ENCODE data around the gene HMGN3.
"Not testable (repeated sequence)": the region's sequence is repeated elsewhere in the genome, so short reads cannot be mapped to it uniquely, and the experiment has no call there.

HMGN3 gene

GRCh38 chr6:79256770-79257169 is 22.3 kb upstream of the HMGN3 start:
- H3K9me3 ChIP-seq (ENCODE audit: control insufficient read depth, insufficient read depth, low read length); H3K4me1 ChIP-seq (ENCODE audit: control insufficient read depth, insufficient read depth, low read length); DNase-seq (ENCODE audit: low read depth, low spot score); H3K36me3 ChIP-seq (ENCODE audit: control insufficient read depth, insufficient read depth, low read length); H3K27me3 ChIP-seq (ENCODE audit: control insufficient read depth, insufficient read depth, low read length); H3K4me3 ChIP-seq (ENCODE audit: low read length); H3K27ac ChIP-seq (ENCODE audit: low read length): not testable (repeated sequence)
- no CpG with 5 or more reads among the region's 10 CpGs for WGBS (ENCODE audit: insufficient coverage, insufficient read length)

- not testable (repeated sequence) for H3K4me1 ChIP-seq (ENCODE audit: control insufficient read depth, insufficient read depth, low read length)
- no CpG with 5 or more reads among the region's 3 CpGs for WGBS (ENCODE audit: insufficient coverage, insufficient read length)
Measured at GRCh38 chr6:79255086-79255485, 20.6 kb upstream of the HMGN3 start.

GRCh38 chr6:79250559-79250958 is 16.1 kb upstream of the HMGN3 start:
- no peaks in the 10 kb centered on the region; the same call in 1 of the 2 replicates for H3K9me3 ChIP-seq (ENCODE audit: control insufficient read depth, insufficient read depth, low read length)
- no CpG with 5 or more reads among the region's 2 CpGs for WGBS (ENCODE audit: insufficient coverage, insufficient read length)
- no peaks in the 10 kb centered on the region for H3K36me3 ChIP-seq (ENCODE audit: control insufficient read depth, insufficient read depth, low read length)
- no peak overlapping the region for H3K27ac ChIP-seq (ENCODE audit: low read length)
- H3K4me1 ChIP-seq (ENCODE audit: control insufficient read depth, insufficient read depth, low read length), result no peaks in the 10 kb centered on the region
- DNase-seq (ENCODE audit: low read depth, low spot score), result no peak
- H3K27me3 ChIP-seq (ENCODE audit: control insufficient read depth, insufficient read depth, low read length), result no peaks in the 10 kb centered on the region
- H3K4me3 ChIP-seq (ENCODE audit: low read length), result no peak overlapping the region

More at GRCh38 chr6:79255086-79255485, 20.6 kb upstream of the HMGN3 start:
- not testable (repeated sequence) for H3K27ac ChIP-seq (ENCODE audit: low read length); H3K4me3 ChIP-seq (ENCODE audit: low read length); H3K36me3 ChIP-seq (ENCODE audit: control insufficient read depth, insufficient read depth, low read length); DNase-seq (ENCODE audit: low read depth, low spot score); H3K9me3 ChIP-seq (ENCODE audit: control insufficient read depth, insufficient read depth, low read length); H3K27me3 ChIP-seq (ENCODE audit: control insufficient read depth, insufficient read depth, low read length)

- no peak for DNase-seq (ENCODE audit: low read depth, low spot score)
Measured at GRCh38 chr6:79250107-79250514, 15.6 kb upstream of the HMGN3 start.

GRCh38 chr6:79249136-79249535 is 14.7 kb upstream of the HMGN3 start:
- WGBS (ENCODE audit: insufficient coverage, insufficient read length), result no CpG with 5 or more reads among the region's 2 CpGs
- Histone ChIP-seq H3K36me3 (ENCODE audit: control insufficient read depth, insufficient read depth, low read length) (no peaks in the 10 kb centered on the region), H3K27ac (ENCODE audit: low read length) (no peak overlapping the region), H3K4me1 (ENCODE audit: control insufficient read depth, insufficient read depth, low read length) (no peaks in the 10 kb centered on the region), H3K4me3 (ENCODE audit: low read length) (no peak overlapping the region), H3K27me3 (ENCODE audit: control insufficient read depth, insufficient read depth, low read length) (no peaks in the 10 kb centered on the region), H3K9me3 (ENCODE audit: control insufficient read depth, insufficient read depth, low read length) (no peaks in the 10 kb centered on the region; the same call in 1 of the 2 replicates)
- DNase-seq (ENCODE audit: low read depth, low spot score), result no peak

More at GRCh38 chr6:79250107-79250514, 15.6 kb upstream of the HMGN3 start:
- no CpG with 5 or more reads among the region's 2 CpGs for WGBS (ENCODE audit: insufficient coverage, insufficient read length)
- no peaks in the 10 kb centered on the region for H3K27me3 ChIP-seq (ENCODE audit: control insufficient read depth, insufficient read depth, low read length)
- H3K36me3 ChIP-seq (ENCODE audit: control insufficient read depth, insufficient read depth, low read length), result no peaks in the 10 kb centered on the region
- H3K27ac ChIP-seq (ENCODE audit: low read length), result no peak overlapping the region
- no peak overlapping the region for H3K4me3 ChIP-seq (ENCODE audit: low read length)
- H3K9me3 ChIP-seq (ENCODE audit: control insufficient read depth, insufficient read depth, low read length), result no peaks in the 10 kb centered on the region; the same call in 1 of the 2 replicates
- no peaks in the 10 kb centered on the region for H3K4me1 ChIP-seq (ENCODE audit: control insufficient read depth, insufficient read depth, low read length)

GRCh38 chr6:79246891-79247290 is 12.4 kb upstream of the HMGN3 start:
- Histone ChIP-seq H3K4me3 (ENCODE audit: low read length) (no peak overlapping the region), H3K4me1 (ENCODE audit: control insufficient read depth, insufficient read depth, low read length) (no peaks in the 10 kb centered on the region), H3K27me3 (ENCODE audit: control insufficient read depth, insufficient read depth, low read length) (no peaks in the 10 kb centered on the region), H3K27ac (ENCODE audit: low read length) (no peak overlapping the region), H3K9me3 (ENCODE audit: control insufficient read depth, insufficient read depth, low read length) (no peaks in the 10 kb centered on the region; the same call in 1 of the 2 replicates), H3K36me3 (ENCODE audit: control insufficient read depth, insufficient read depth, low read length) (no peaks in the 10 kb centered on the region)
- no peak for DNase-seq (ENCODE audit: low read depth, low spot score)

- WGBS (ENCODE audit: insufficient coverage, insufficient read length), result no CpG with 5 or more reads among the region's 2 CpGs
- H3K36me3 ChIP-seq (ENCODE audit: control insufficient read depth, insufficient read depth, low read length), result no peaks in the 10 kb centered on the region
Measured at GRCh38 chr6:79241228-79241627, 6.7 kb upstream of the HMGN3 start.

GRCh38 chr6:79240509-79240908 is 6.0 kb upstream of the HMGN3 start:
- Histone ChIP-seq H3K27me3 (ENCODE audit: control insufficient read depth, insufficient read depth, low read length) (no peaks in the 10 kb centered on the region), H3K9me3 (ENCODE audit: control insufficient read depth, insufficient read depth, low read length) (no peaks in the 10 kb centered on the region), H3K4me1 (ENCODE audit: control insufficient read depth, insufficient read depth, low read length) (no peaks in the 10 kb centered on the region), H3K36me3 (ENCODE audit: control insufficient read depth, insufficient read depth, low read length) (no peaks in the 10 kb centered on the region), H3K27ac (ENCODE audit: low read length) (no peak overlapping the region), H3K4me3 (ENCODE audit: low read length) (no peak overlapping the region)
- no peak for DNase-seq (ENCODE audit: low read depth, low spot score)
- no CpG with 5 or more reads among the region's 1 CpG for WGBS (ENCODE audit: insufficient coverage, insufficient read length)

More at GRCh38 chr6:79241228-79241627, 6.7 kb upstream of the HMGN3 start:
- Histone ChIP-seq H3K4me3 (ENCODE audit: low read length) (no peak overlapping the region), H3K9me3 (ENCODE audit: control insufficient read depth, insufficient read depth, low read length) (no peaks in the 10 kb centered on the region; the same call in 1 of the 2 replicates), H3K4me1 (ENCODE audit: control insufficient read depth, insufficient read depth, low read length) (no peaks in the 10 kb centered on the region), H3K27me3 (ENCODE audit: control insufficient read depth, insufficient read depth, low read length) (no peaks in the 10 kb centered on the region), H3K27ac (ENCODE audit: low read length) (no peak overlapping the region)
- DNase-seq (ENCODE audit: low read depth, low spot score), result no peak

GRCh38 chr6:79239536-79240168 is 5.2 kb upstream of the HMGN3 start:
- no peak for DNase-seq (ENCODE audit: low read depth, low spot score)
- Histone ChIP-seq H3K27me3 (ENCODE audit: control insufficient read depth, insufficient read depth, low read length) (no peaks in the 10 kb centered on the region), H3K9me3 (ENCODE audit: control insufficient read depth, insufficient read depth, low read length) (no peaks in the 10 kb centered on the region), H3K4me3 (ENCODE audit: low read length) (no peak overlapping the region), H3K27ac (ENCODE audit: low read length) (no peak overlapping the region), H3K4me1 (ENCODE audit: control insufficient read depth, insufficient read depth, low read length) (no peaks in the 10 kb centered on the region), H3K36me3 (ENCODE audit: control insufficient read depth, insufficient read depth, low read length) (no peaks in the 10 kb centered on the region)
- no CpG with 5 or more reads among the region's 6 CpGs for WGBS (ENCODE audit: insufficient coverage, insufficient read length)

- Histone ChIP-seq H3K4me1 (ENCODE audit: control insufficient read depth, insufficient read depth, low read length) (no peaks in the 10 kb centered on the region), H3K4me3 (ENCODE audit: low read length) (no peak overlapping the region), H3K27ac (ENCODE audit: low read length) (no peak overlapping the region), H3K36me3 (ENCODE audit: control insufficient read depth, insufficient read depth, low read length) (no peaks in the 10 kb centered on the region), H3K27me3 (ENCODE audit: control insufficient read depth, insufficient read depth, low read length) (no peaks in the 10 kb centered on the region), H3K9me3 (ENCODE audit: control insufficient read depth, insufficient read depth, low read length) (no peaks in the 10 kb centered on the region)
- no peak for DNase-seq (ENCODE audit: low read depth, low spot score)
Measured at GRCh38 chr6:79238919-79239318, 4.4 kb upstream of the HMGN3 start.

GRCh38 chr6:79236711-79237110 is 2.2 kb upstream of the HMGN3 start:
- H3K27me3 ChIP-seq (ENCODE audit: control insufficient read depth, insufficient read depth, low read length), result no peaks in the 10 kb centered on the region
- no peaks in the 10 kb centered on the region for H3K4me1 ChIP-seq (ENCODE audit: control insufficient read depth, insufficient read depth, low read length)
- no peak overlapping the region for H3K27ac ChIP-seq (ENCODE audit: low read length)
- WGBS (ENCODE audit: insufficient coverage, insufficient read length), result no CpG with 5 or more reads among the region's 3 CpGs
- H3K4me3 ChIP-seq (ENCODE audit: low read length), result no peak overlapping the region
- no peak for DNase-seq (ENCODE audit: low read depth, low spot score)
- H3K36me3 ChIP-seq (ENCODE audit: control insufficient read depth, insufficient read depth, low read length), result no peaks in the 10 kb centered on the region
- H3K9me3 ChIP-seq (ENCODE audit: control insufficient read depth, insufficient read depth, low read length), result no peaks in the 10 kb centered on the region

All from iPS DF 6.9 (cell line).